SK-MEL-5 (cell line): ENCODE measurements around the gene ADAMTS17. TPM values are rescaled to one million over a fixed set of nuclear protein-coding genes. Genes with fewer than 3 reads are reported as not detected.

Source experiments
- DNase-seq: peaks from one replicate; pipeline ENCODE4 v3.0.0-alpha.2; 2016; ENCODE audit warnings: low read depth, low spot score
- in situ Hi-C: cut with HindIII; loops from 2 replicates; pipeline ENCODE4 v1.10.0; 2016; ENCODE audit warnings: low sequenced_read_pairs, high pct_unique_total_duplicates, low pct_unique_long_range_greater_than_20kb
- total RNA-seq: library from RNA; depleted of rRNA; stranded (reverse); fragments of >200 nt; shearing (Covaris generic); gene quantifications from 2 replicates; pipeline ENCODE4 v1.2.3, GENCODE V29; 2014

The ADAMTS17 gene
- total RNA-seq, 1 experiment from 2014 or later: 1.8 TPM

GRCh38 chr15:99969261-99969920 lies 372.4 kb downstream of the ADAMTS17 start:
- in situ Hi-C loops: no loop called here
- no peak for DNase-seq

- peak; percentile 9 for DNase-seq
- in situ Hi-C loops: no loop called here
Measured at GRCh38 chr15:99967841-99968371, 373.9 kb downstream of the ADAMTS17 start.

- no peak for DNase-seq
- in situ Hi-C loops: no loop called here
Measured at GRCh38 chr15:99966815-99967214, 375.0 kb downstream of the ADAMTS17 start.

GRCh38 chr15:99965376-99965775 lies 376.4 kb downstream of the ADAMTS17 start:
- in situ Hi-C loops: no loop called here
- no peak for DNase-seq

GRCh38 chr15:99963976-99964375 lies 377.8 kb downstream of the ADAMTS17 start:
- in situ Hi-C loops: no loop called here
- no peak for DNase-seq

- in situ Hi-C loops: no loop called here
- DNase-seq: no peak
Measured at GRCh38 chr15:99963096-99963825, 378.5 kb downstream of the ADAMTS17 start.

- no peak for DNase-seq
- in situ Hi-C loops: no loop called here
Measured at GRCh38 chr15:99962006-99962561, 379.7 kb downstream of the ADAMTS17 start.

GRCh38 chr15:99961011-99961441 lies 380.7 kb downstream of the ADAMTS17 start:
- in situ Hi-C loops: no loop called here
- DNase-seq: peak; percentile 76

GRCh38 chr15:99959326-99959725 lies 382.4 kb downstream of the ADAMTS17 start:
- in situ Hi-C loops: no loop called here
- DNase-seq: no peak

- no peak for DNase-seq
- in situ Hi-C loops: no loop called here
Measured at GRCh38 chr15:99958426-99959097, 383.2 kb downstream of the ADAMTS17 start.

GRCh38 chr15:99957642-99958013 lies 384.1 kb downstream of the ADAMTS17 start:
- DNase-seq: no peak
- in situ Hi-C loops: no loop called here

- no peak for DNase-seq
- in situ Hi-C loops: no loop called here
Measured at GRCh38 chr15:99956820-99957641, 384.7 kb downstream of the ADAMTS17 start.

GRCh38 chr15:99956022-99956775 lies 385.6 kb downstream of the ADAMTS17 start:
- no peak for DNase-seq
- in situ Hi-C loops: no loop called here

- no peak for DNase-seq
- in situ Hi-C loops: no loop called here
Measured at GRCh38 chr15:99955532-99955931, 386.2 kb downstream of the ADAMTS17 start.

- in situ Hi-C loops: no loop called here
- no peak for DNase-seq
Measured at GRCh38 chr15:99955181-99955525, 386.6 kb downstream of the ADAMTS17 start.

- in situ Hi-C loops: no loop called here
- DNase-seq: no peak
Measured at GRCh38 chr15:99954361-99955180, 387.2 kb downstream of the ADAMTS17 start.
